Measurements from ENCODE around the gene TMEM178B. TPM values are rescaled to one million over a fixed set of nuclear protein-coding genes. Genes with fewer than 3 reads are reported as not detected.

TMEM178B gene
- total RNA-seq: 79.5 TPM

GRCh38 chr7:141073641-141074161, at the start of gene TMEM178B:
Gene TMEM178B (plus strand): TSS chr7:141074064.

Small RNA genes within 50 kb of the gene (small RNA-seq; reads per million reads assigned to genes)
- gene AC006362.1 (ENCODE audit: low replicate concordance): not detected
- not detected for gene RNU4-74P (ENCODE audit: low replicate concordance)

Other genes starting within 250 kb of the TMEM178B start
- gene BRAF, start 149.1 kb upstream of the TMEM178B start, total RNA-seq: 148 TPM
- gene MRPS33, start 59.1 kb upstream of the TMEM178B start, total RNA-seq: 19.7 TPM